Measurements from ENCODE around the gene ESF1. TPM values are rescaled to one million over a fixed set of nuclear protein-coding genes. Genes with fewer than 3 reads are reported as not detected.

The ESF1 gene
- total and polyA plus RNA-seq, 2 donors (not counting 1 experiment from before 2014, with no cell fraction given) = 0.81 to 13.9 TPM

- WGBS (ENCODE audit: insufficient coverage) = 91% methylated on average over 3 of the region's 4 CpGs
Observed at GRCh38 chr20:13681248-13682125, 103.2 kb downstream of the ESF1 start.

GRCh38 chr20:13678944-13679343, 105.8 kb downstream of the ESF1 start:
- ATAC-seq (ENCODE audit: low read depth) = no peak
- POLR2A ChIA-PET = no interaction called here

More at GRCh38 chr20:13681248-13682125, 103.2 kb downstream of the ESF1 start:
- no peaks in the 10 kb centered on the region for H3K9me3 Mint-ChIP-seq (ENCODE audit: insufficient read depth)
- no peak overlapping the region for H3K9ac ChIP-seq (ENCODE audit: low read length)
- H3K27me3 Mint-ChIP-seq = no peaks in the 10 kb centered on the region
- H3K79me2 ChIP-seq (ENCODE audit: control insufficient read depth, insufficient read depth, low read length) = no peaks in the 10 kb centered on the region
- H3K4me3 ChIP-seq (ENCODE audit: control extremely low read depth in 1 of 5, extremely low read depth in 1 of 5, insufficient read depth in 1 of 5, low read depth in 2 of 5, low read length in 4 of 5) = no peak overlapping the region
- TF ChIP-seq, protein P1, sequence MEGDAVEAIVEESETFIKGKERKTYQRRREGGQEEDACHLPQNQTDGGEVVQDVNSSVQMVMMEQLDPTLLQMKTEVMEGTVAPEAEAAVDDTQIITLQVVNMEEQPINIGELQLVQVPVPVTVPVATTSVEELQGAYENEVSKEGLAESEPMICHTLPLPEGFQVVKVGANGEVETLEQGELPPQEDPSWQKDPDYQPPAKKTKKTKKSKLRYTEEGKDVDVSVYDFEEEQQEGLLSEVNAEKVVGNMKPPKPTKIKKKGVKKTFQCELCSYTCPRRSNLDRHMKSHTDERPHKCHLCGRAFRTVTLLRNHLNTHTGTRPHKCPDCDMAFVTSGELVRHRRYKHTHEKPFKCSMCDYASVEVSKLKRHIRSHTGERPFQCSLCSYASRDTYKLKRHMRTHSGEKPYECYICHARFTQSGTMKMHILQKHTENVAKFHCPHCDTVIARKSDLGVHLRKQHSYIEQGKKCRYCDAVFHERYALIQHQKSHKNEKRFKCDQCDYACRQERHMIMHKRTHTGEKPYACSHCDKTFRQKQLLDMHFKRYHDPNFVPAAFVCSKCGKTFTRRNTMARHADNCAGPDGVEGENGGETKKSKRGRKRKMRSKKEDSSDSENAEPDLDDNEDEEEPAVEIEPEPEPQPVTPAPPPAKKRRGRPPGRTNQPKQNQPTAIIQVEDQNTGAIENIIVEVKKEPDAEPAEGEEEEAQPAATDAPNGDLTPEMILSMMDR (IDR thresholded peaks at IDR 0.05) = no peak
- no peak for TF ChIP-seq EZH2 (IDR thresholded peaks at IDR 0.05; ENCODE audit: borderline replicate concordance, insufficient read depth, low read depth, low read length, poor library complexity, severe bottlenecking)
- intact Hi-C loops (cut with micrococcal nuclease) = no loop called here
- ATAC-seq (ENCODE audit: low read depth) = no peak
- no peaks in the 10 kb centered on the region for H3K9me3 ChIP-seq (ENCODE audit: control extremely low read depth in 1 of 3, control insufficient read depth in 2 of 3, insufficient read depth in 1 of 3, low read length in 2 of 3)
- POLR2A ChIA-PET = no interaction called here
- H3K4me2 ChIP-seq (replicated peaks; ENCODE audit: low read depth, low read length, poor library complexity, severe bottlenecking) = no peak overlapping the region
- no peaks in the 10 kb centered on the region for H3K27me3 ChIP-seq (replicated peaks in 1 of 4; ENCODE audit: control extremely low read depth in 1 of 4, control insufficient read depth in 3 of 4, insufficient read depth in 4 of 4, low read length in 3 of 4)
- no peak overlapping the region for H3K4me3 Mint-ChIP-seq
- H2AFZ ChIP-seq (ENCODE audit: insufficient read depth, low read depth, low read length, poor library complexity, severe bottlenecking) = no peak overlapping the region
- peaks cover 25% of the 10 kb centered on the region for H3K4me1 Mint-ChIP-seq
- CTCF ChIA-PET = no interaction called here
- H3K4me1 ChIP-seq (ENCODE audit: control insufficient read depth in 2 of 2, insufficient read depth in 2 of 2, low read length in 2 of 2) = peaks cover 23 to 27% of the 10 kb centered on the region in 2 donors
- H4K20me1 ChIP-seq (ENCODE audit: control insufficient read depth, insufficient read depth, low read length, poor library complexity, severe bottlenecking) = no peaks in the 10 kb centered on the region
- H3K27ac Mint-ChIP-seq = no peak overlapping the region
- no peaks in the 10 kb centered on the region for H3K36me3 ChIP-seq (replicated peaks in 1 of 2; ENCODE audit: control extremely low read depth in 1 of 2, control insufficient read depth in 1 of 2, extremely low read depth in 1 of 2, insufficient read depth in 2 of 2, low read length in 1 of 2)
- no peak overlapping the region for H3K27ac ChIP-seq (ENCODE audit: low read length in 2 of 2)
- DNase-seq = no peak

More at GRCh38 chr20:13678944-13679343, 105.8 kb downstream of the ESF1 start:
- no peaks in the 10 kb centered on the region for H3K36me3 ChIP-seq (replicated peaks in 1 of 2; ENCODE audit: control extremely low read depth in 1 of 2, control insufficient read depth in 1 of 2, extremely low read depth in 1 of 2, insufficient read depth in 2 of 2, low read length in 1 of 2)
- no peaks in the 10 kb centered on the region for H3K9me3 ChIP-seq (ENCODE audit: control extremely low read depth in 1 of 3, control insufficient read depth in 2 of 3, insufficient read depth in 1 of 3, low read length in 2 of 3)
- Mint-ChIP-seq H3K4me3 (no peak overlapping the region), H3K27me3 (peaks cover 5% of the 10 kb centered on the region), H3K4me1 (peaks cover 6% of the 10 kb centered on the region), H3K27ac (no peak overlapping the region), H3K9me3 (ENCODE audit: insufficient read depth) (no peaks in the 10 kb centered on the region)
- WGBS (ENCODE audit: insufficient coverage) = no CpG with 5 or more reads among the region's 1 CpG
- peaks cover 4 to 6% of the 10 kb centered on the region in 2 donors for H3K4me1 ChIP-seq (ENCODE audit: control insufficient read depth in 2 of 2, insufficient read depth in 2 of 2, low read length in 2 of 2)
- H3K79me2 ChIP-seq (ENCODE audit: control insufficient read depth, insufficient read depth, low read length) = no peaks in the 10 kb centered on the region
- intact Hi-C loops (cut with micrococcal nuclease) = no loop called here
- H3K4me3 ChIP-seq (ENCODE audit: control extremely low read depth in 1 of 5, extremely low read depth in 1 of 5, insufficient read depth in 1 of 5, low read depth in 2 of 5, low read length in 4 of 5) = no peak overlapping the region
- no peaks in the 10 kb centered on the region for H4K20me1 ChIP-seq (ENCODE audit: control insufficient read depth, insufficient read depth, low read length, poor library complexity, severe bottlenecking)
- no peak overlapping the region for H3K4me2 ChIP-seq (replicated peaks; ENCODE audit: low read depth, low read length, poor library complexity, severe bottlenecking)
- TF ChIP-seq EZH2 (IDR thresholded peaks at IDR 0.05; ENCODE audit: borderline replicate concordance, insufficient read depth, low read depth, low read length, poor library complexity, severe bottlenecking) = no peak
- TF ChIP-seq, protein P1 (IDR thresholded peaks at IDR 0.05) = no peak
- DNase-seq = no peak
- H2AFZ ChIP-seq (ENCODE audit: insufficient read depth, low read depth, low read length, poor library complexity, severe bottlenecking) = no peak overlapping the region
- CTCF ChIA-PET = interaction anchor here (0.8 kb wide), 1 partner anchor 21 kb away, joined by 4 read pairs; no protein-coding TSS in a partner anchor
- no peaks in the 10 kb centered on the region for H3K27me3 ChIP-seq (replicated peaks in 1 of 4; ENCODE audit: control extremely low read depth in 1 of 4, control insufficient read depth in 3 of 4, insufficient read depth in 4 of 4, low read length in 3 of 4)
- no peak overlapping the region for H3K9ac ChIP-seq (ENCODE audit: low read length)
- no peak overlapping the region for H3K27ac ChIP-seq (ENCODE audit: low read length in 2 of 2)
